Measurements from ENCODE around the gene MRPS12.
"Not testable (repeated sequence)": the region's sequence is repeated elsewhere in the genome, so short reads cannot be mapped to it uniquely, and the experiment has no call there.

Gene MRPS12

DNA sequence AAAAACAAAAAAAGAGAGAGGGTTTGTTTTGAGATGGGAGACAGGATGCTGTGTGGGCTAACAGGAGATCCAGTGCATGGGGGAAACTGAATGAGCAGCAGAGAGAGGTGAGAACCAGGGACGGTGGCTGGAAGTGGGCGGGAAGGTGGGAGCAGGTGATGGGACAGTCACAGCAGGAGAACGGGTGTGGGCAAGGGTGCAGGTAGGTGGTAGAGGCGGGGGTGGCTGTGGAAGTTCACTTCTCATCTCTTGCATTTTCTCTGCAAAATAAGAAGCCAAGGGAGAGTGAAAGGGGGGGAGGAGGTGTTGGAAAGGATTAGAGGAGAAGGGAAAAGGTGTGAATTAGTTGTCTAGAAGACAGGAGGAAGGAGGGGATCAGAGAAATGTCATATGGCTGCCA is 22.9 kb downstream of the MRPS12 start:
- H3K9ac ChIP-seq: no peak overlapping the region
- H3K36me3 ChIP-seq (ENCODE audit: control insufficient read depth, insufficient read depth, low read length): no peaks in the 10 kb centered on the region
- H2AFZ ChIP-seq: no peak overlapping the region
- TF ChIP-seq, protein P1, sequence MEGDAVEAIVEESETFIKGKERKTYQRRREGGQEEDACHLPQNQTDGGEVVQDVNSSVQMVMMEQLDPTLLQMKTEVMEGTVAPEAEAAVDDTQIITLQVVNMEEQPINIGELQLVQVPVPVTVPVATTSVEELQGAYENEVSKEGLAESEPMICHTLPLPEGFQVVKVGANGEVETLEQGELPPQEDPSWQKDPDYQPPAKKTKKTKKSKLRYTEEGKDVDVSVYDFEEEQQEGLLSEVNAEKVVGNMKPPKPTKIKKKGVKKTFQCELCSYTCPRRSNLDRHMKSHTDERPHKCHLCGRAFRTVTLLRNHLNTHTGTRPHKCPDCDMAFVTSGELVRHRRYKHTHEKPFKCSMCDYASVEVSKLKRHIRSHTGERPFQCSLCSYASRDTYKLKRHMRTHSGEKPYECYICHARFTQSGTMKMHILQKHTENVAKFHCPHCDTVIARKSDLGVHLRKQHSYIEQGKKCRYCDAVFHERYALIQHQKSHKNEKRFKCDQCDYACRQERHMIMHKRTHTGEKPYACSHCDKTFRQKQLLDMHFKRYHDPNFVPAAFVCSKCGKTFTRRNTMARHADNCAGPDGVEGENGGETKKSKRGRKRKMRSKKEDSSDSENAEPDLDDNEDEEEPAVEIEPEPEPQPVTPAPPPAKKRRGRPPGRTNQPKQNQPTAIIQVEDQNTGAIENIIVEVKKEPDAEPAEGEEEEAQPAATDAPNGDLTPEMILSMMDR (IDR thresholded peaks at IDR 0.05): no peak
- no peak overlapping the region for H3K4me3 ChIP-seq (ENCODE audit: low read depth, low read length)
- no peaks in the 10 kb centered on the region for H3K27me3 ChIP-seq (ENCODE audit: control insufficient read depth, insufficient read depth, low read length)
- no peaks in the 10 kb centered on the region for H3K4me1 ChIP-seq
- H3K79me2 ChIP-seq: no peaks in the 10 kb centered on the region
- no peak overlapping the region for H3K27ac ChIP-seq
- no peaks in the 10 kb centered on the region for H3K9me3 ChIP-seq (ENCODE audit: control insufficient read depth, low read length)
- H3K4me2 ChIP-seq (ENCODE audit: low read length): no peak overlapping the region

DNA sequence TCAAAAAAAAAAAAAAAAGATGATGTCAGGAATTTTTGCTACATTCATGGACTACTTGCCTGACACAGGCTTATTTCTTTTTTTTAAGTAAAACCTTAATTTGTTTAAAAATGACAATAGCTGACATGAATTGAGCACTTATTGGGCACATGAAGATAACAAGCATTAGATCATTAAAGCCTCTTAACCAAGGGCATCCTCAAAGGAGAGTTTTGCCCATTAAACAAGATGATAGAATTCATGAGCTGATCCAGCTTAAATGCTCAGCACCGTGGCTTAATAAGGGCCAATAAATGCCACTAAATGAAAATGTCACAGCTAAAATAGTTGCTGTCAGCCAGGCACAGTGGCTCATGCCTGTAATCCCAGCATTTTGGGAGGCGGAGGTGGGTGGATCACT is 25.5 kb downstream of the MRPS12 start:
- Histone ChIP-seq H3K27ac (no peak overlapping the region), H3K27me3 (ENCODE audit: control insufficient read depth, insufficient read depth, low read length) (no peaks in the 10 kb centered on the region), H3K9ac (no peak overlapping the region), H3K9me3 (ENCODE audit: control insufficient read depth, low read length) (no peaks in the 10 kb centered on the region), H3K79me2 (peaks cover 3% of the 10 kb centered on the region), H2AFZ (no peak overlapping the region), H3K4me1 (no peaks in the 10 kb centered on the region), H3K4me2 (ENCODE audit: low read length) (no peak overlapping the region), H3K4me3 (ENCODE audit: low read depth, low read length) (no peak overlapping the region), H3K36me3 (ENCODE audit: control insufficient read depth, insufficient read depth, low read length) (no peaks in the 10 kb centered on the region)
- TF ChIP-seq, protein P1 (IDR thresholded peaks at IDR 0.05): no peak

DNA sequence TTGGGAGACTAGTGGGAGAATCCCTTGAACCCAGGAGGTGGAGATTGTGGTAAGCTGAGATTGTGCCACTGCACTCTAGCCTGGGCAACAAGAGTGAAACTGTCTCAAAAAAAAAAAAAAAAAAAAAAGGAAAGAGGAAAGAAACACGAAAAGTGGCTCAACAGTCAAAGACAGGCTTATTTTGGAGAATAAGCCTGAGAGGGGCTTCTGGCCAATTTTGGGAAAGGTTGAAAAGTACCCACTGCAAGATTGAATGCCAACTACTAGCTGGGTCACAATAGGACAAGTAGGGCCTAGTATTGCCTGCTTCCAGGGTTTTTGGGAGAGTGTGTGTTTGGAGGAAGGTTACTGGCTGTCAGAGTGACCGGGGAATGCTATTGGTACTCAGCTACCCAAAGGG is 27.6 kb downstream of the MRPS12 start:
- no peak overlapping the region for H3K4me3 ChIP-seq (ENCODE audit: low read depth, low read length)
- H3K9ac ChIP-seq: no peak overlapping the region
- H3K27ac ChIP-seq: no peak overlapping the region
- no peak overlapping the region for H3K4me2 ChIP-seq (ENCODE audit: low read length)
- peaks cover 8% of the 10 kb centered on the region for H3K79me2 ChIP-seq
- H3K9me3 ChIP-seq (ENCODE audit: control insufficient read depth, low read length): no peaks in the 10 kb centered on the region
- H3K36me3 ChIP-seq (ENCODE audit: control insufficient read depth, insufficient read depth, low read length): no peaks in the 10 kb centered on the region
- H3K4me1 ChIP-seq: no peaks in the 10 kb centered on the region
- TF ChIP-seq, protein P1 (IDR thresholded peaks at IDR 0.05): no peak
- no peak overlapping the region for H2AFZ ChIP-seq
- H3K27me3 ChIP-seq (ENCODE audit: control insufficient read depth, insufficient read depth, low read length): no peaks in the 10 kb centered on the region

DNA sequence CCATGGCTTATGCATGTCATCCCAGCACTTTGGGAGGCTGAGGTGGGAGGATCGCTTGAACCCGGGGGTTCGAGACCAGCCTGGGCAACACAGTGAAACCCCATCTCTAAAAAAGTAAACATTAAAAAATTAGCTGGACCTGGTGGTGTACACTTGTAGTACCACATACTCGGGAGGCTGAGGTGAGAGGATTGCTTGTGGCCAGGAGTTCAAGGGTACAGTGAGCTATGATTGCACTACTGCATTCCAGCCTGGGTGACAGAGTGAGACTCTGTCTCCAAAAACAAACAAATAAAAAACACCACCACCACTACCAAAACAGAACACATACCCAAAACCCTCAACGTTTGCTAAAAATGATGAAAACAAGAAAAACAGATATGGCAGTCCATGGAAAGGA is 28.9 kb downstream of the MRPS12 start:
- no peaks in the 10 kb centered on the region for H3K9me3 ChIP-seq (ENCODE audit: control insufficient read depth, low read length)
- H2AFZ ChIP-seq: no peak overlapping the region
- no peaks in the 10 kb centered on the region for H3K27me3 ChIP-seq (ENCODE audit: control insufficient read depth, insufficient read depth, low read length)
- H3K36me3 ChIP-seq (ENCODE audit: control insufficient read depth, insufficient read depth, low read length): no peaks in the 10 kb centered on the region
- TF ChIP-seq, protein P1 (IDR thresholded peaks at IDR 0.05): no peak
- peaks cover 8% of the 10 kb centered on the region for H3K79me2 ChIP-seq
- H3K4me1 ChIP-seq: no peaks in the 10 kb centered on the region
- no peak overlapping the region for H3K9ac ChIP-seq
- no peak overlapping the region for H3K4me3 ChIP-seq (ENCODE audit: low read depth, low read length)
- H3K4me2 ChIP-seq (ENCODE audit: low read length): no peak overlapping the region
- H3K27ac ChIP-seq: no peak overlapping the region

DNA sequence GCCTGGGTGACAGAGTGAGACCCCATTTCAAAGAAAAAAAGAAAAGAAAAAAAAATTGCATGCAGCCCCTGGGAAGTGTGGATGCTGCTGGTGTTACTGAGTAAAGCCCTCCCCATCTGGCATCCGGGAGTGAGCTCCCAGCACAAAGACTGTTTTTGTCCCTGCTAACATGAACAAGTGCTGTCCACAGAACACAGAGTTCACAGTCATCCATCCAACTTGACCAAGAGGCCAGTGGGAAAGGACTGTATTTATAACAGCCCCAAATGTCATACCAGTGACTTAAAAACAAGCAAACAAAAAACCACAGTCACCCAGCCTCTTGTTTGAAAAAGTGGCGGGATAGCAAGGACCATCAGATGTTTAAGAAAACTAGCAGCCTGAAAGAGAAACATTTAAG is 34.0 kb downstream of the MRPS12 start:
- Histone ChIP-seq H3K9me3 (ENCODE audit: control insufficient read depth, low read length) (no peaks in the 10 kb centered on the region), H3K27me3 (ENCODE audit: control insufficient read depth, insufficient read depth, low read length) (no peaks in the 10 kb centered on the region), H3K79me2 (peaks cover 5% of the 10 kb centered on the region), H3K4me3 (ENCODE audit: low read depth, low read length) (no peak overlapping the region), H3K27ac (no peak overlapping the region), H3K9ac (no peak overlapping the region), H3K36me3 (ENCODE audit: control insufficient read depth, insufficient read depth, low read length) (no peaks in the 10 kb centered on the region), H2AFZ (no peak overlapping the region), H3K4me1 (no peaks in the 10 kb centered on the region), H3K4me2 (ENCODE audit: low read length) (no peak overlapping the region)
- TF ChIP-seq, protein P1 (IDR thresholded peaks at IDR 0.05): no peak

DNA sequence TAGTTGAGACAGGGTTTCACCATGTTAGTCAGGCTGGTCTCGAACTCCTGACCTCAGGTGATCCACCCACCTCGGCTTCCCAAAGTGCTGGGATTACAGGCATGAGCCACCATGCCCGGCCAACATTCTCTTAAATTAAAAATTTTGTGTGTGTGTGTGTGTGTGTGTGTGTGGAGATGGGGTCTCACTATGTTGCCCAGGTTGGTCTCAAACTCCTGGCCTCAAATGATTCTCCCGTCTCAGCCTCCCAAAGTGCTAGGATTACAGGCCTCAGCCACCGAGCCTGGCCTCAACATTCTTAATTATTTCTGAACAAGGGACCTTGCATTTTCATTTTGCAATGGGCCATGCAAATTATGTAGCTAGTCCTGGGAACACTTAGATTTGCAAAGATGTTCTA is 35.4 kb downstream of the MRPS12 start:
- not testable (repeated sequence) for H3K79me2 ChIP-seq; H3K4me3 ChIP-seq (ENCODE audit: low read depth, low read length); H3K9ac ChIP-seq; H2AFZ ChIP-seq; H3K9me3 ChIP-seq (ENCODE audit: control insufficient read depth, low read length); H3K27ac ChIP-seq; H3K36me3 ChIP-seq (ENCODE audit: control insufficient read depth, insufficient read depth, low read length); H3K27me3 ChIP-seq (ENCODE audit: control insufficient read depth, insufficient read depth, low read length); H3K4me2 ChIP-seq (ENCODE audit: low read length); H3K4me1 ChIP-seq

All from parathyroid adenoma (tissue), 2 donors.